Right ventricle myocardium inferior (tissue), 1 donor: ENCODE measurements around the gene PEDS1. TPM values are rescaled to one million over a fixed set of nuclear protein-coding genes. Genes with fewer than 3 reads are reported as not detected.
"Not testable (repeated sequence)": the region's sequence is repeated elsewhere in the genome, so short reads cannot be mapped to it uniquely, and the experiment has no call there.

Source experiments
- ATAC-seq: fragments of 200-7000 bp; cut with Tn5 transposase; one replicate; pipeline ENCODE4 v1.9.1; 2020; ENCODE audit warnings: mild to moderate bottlenecking, moderate library complexity
- DNase-seq: peaks from one replicate; pipeline ENCODE4 v3.0.0; 2021; ENCODE audit errors: missing footprints
- intact Hi-C: fragments of 100-400 bp; cut with DNase I; formaldehyde crosslinking; loops from one replicate; pipeline ENCODE4 v1.11.0; 2022
- total RNA-seq: library from RNA; stranded (reverse); fragmentation: NEBNext Ultra II Directional; extraction: Animal tissue kit (Norgen Biotek cat#: 25700); gene quantifications from one replicate; pipeline ENCODE4 v1.2.1, GENCODE V29; 2021
- donor health status: DM: no; HTN: yes; CAD: no; lungs with severe emphysema.

PEDS1 gene
- total RNA-seq, 1 donor from 2014 or later = 31.2 TPM

DNA sequence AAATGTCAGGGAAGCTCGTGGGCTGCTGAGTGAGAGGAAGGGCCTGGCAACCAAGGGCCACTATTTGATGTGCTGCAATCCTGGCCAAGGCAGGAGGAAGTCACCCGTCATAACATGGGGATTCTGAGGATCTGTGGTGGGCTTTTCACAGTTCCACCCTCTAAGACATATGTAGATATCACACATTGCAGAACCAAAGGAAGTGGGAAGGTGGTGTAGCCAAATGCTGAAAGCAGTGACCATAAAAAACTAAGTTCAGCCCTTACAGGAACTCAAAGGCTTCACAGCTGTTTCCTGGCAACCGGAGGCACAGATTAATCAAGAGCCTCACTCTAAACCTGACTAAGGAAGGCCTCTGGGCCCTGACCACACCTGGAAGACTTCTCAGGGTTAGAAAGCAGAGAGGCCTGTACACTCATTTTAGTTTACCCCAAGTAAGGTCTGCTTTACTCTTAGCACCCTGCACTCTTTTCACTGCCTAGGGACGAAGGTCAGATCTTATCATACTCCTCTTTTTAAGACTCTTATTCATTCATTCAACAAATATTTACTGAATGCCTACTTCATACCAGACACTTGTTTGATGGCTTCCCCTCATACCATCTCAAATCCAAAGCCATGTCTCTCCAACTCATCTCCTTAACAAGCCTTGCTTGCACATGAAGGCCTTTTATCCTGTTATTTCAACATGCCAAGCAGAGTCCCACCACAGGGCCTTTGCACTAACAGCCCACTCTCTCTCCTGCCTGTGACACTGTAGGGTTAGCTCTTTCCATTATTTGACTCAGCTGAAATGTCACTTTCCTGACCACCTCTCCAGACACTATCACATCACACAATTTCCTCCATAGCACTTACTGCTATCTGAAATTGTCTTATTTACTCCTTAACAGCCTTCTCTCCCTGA, 43.1 kb downstream of the PEDS1 start:
- no peak for ATAC-seq
- intact Hi-C loops = loop anchor here (10.0 kb wide), 1 partner anchor 624 kb away; the partner anchor contains the start of gene PARD6B

DNA sequence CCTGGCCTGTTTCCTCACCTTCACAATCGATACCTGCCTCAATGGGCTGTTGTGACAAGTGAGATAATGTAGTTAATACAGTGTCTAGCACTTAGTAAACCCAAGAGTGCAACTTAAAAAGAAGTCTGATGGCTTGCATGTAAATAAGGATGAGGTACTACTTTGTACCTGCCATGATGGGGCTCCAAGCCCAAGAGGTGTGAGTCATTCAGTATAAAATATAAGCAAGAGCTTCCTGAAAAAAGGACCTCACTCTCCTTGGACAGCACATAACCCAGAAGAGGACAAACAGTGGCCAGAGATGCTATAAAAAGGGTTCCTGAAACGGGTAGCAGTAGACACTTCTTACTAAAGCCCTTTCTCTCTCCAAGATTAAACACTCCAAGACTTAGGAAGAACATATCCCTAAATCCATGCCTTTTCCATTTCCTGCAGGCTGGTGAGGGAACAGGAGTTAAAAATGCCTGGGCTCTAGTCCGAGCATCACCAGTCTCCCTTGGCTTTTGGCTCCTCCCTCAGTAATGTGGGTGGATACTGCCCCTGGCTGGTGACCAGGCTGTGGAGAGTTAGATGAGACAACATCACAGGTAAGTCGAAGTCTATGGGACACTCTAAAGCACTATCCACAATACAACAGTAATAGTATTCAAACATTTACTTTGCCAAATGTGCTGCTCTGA, 44.8 kb downstream of the PEDS1 start:
- ATAC-seq (no peak), DNase-seq (no peak)
- intact Hi-C loops = no loop called here

More for the DNA sequence above, 43.1 kb downstream of the PEDS1 start:
- no peak for DNase-seq

DNA sequence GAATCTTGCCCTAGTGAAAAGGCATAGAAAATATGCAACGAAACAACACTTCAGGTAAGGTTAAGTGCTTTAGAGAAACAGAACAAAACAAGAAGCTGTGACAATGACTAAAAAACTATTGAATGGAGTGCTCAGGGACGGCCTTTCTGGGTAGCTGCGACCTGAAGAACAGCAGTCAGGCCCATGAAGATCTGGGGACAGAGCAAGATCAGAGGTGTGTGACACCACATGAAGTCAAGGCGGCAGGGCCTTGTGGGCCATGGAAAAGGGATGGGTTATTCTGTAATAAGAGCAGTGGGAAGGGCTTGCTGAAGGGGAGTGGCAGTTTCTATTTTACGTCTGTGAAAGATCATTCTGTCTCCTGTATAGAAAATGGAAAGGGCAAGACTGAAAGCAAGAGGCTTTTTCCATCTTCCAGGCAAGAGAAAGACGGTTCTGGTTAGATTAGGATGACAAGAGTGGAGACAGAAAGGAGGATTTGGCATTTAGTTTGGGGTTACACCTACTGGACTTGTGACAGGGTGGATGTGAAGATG, 45.7 kb downstream of the PEDS1 start:
- intact Hi-C loops = no loop called here
- ATAC-seq = no peak
- DNase-seq = no peak

DNA sequence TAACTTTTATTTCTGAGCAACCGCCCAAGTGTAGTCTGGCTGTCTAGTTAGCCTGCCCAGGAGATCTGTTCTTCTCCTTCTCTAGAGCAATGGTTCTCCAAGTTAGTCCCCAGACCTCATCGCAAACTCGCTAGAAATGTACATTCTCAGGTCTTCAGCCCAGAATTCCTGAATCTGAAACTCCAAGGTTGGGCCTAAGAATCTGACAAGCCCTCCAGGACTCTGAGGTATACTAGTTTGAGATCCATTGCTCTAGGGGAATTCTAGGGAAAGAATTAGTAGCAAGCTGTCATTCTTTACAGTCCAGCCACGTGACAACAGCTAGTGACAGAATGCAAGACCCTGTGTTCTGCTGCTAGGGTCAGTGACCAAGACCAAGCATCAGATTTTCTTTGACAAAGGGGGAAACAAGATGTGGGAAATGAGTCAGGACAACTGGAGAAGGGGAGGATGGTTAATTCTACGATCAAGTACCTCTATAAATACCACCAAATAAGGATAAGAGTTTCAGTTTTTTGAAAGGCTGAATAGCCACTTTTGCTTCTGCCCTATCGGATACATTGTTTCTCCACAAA, 46.4 kb downstream of the PEDS1 start:
- ATAC-seq = no peak

DNA sequence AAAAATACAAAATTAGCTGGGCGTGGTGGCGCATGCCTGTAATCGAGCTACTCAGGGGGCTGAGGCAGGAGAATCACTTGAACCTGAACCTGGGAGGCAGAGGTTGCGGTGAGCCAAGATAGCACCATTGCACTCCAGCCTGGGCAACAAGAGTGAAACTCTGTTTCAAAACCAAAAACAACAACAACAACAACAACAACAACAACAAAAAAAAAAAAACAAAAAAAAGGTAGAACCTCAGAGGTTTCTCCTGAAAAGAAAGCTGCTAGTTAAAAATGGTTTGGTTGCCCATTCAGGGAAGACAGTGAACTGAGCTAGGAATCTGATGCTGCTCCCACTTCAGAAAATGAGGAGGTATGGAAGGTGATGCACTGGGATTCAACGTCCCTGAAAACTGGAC, 46.9 kb downstream of the PEDS1 start:
- ATAC-seq, DNase-seq, intact Hi-C loops: not testable (repeated sequence)

More for the DNA sequence above, 46.4 kb downstream of the PEDS1 start:
- intact Hi-C loops = no loop called here
- no peak for DNase-seq

Other genes with a start within 250 kb of the PEDS1 start
- 8.0 TPM for gene SPATA2, start 238.2 kb downstream of the PEDS1 start, total RNA-seq
- gene RNF114, start 217.3 kb downstream of the PEDS1 start, total RNA-seq = 47.6 TPM
- 0.73 TPM for gene SNAI1, start 170.7 kb downstream of the PEDS1 start, total RNA-seq
- 74.3 TPM for gene UBE2V1, start 40.6 kb downstream of the PEDS1 start, total RNA-seq
- gene CEBPB, start 37.1 kb upstream of the PEDS1 start, total RNA-seq = 62.4 TPM